GM13976 (cell line): Measurements from ENCODE around the gene PLK5.
A peak's percentile ranks its signal among the peaks of the same experiment; 100 is the strongest.
"Not testable (repeated sequence)": the region's sequence is repeated elsewhere in the genome, so short reads cannot be mapped to it uniquely, and the experiment has no call there.

Experiments
- DNase-seq: peaks from one replicate; pipeline ENCODE4 v3.0.0; 2012; ENCODE audit warnings: low spot score
- CTCF ChIP-seq: IDR thresholded peaks from 2 replicates; pipeline ENCODE4 v1.5.1; 2012; ENCODE audit warnings: borderline replicate concordance, mild to moderate bottlenecking; ENCODE audit not compliant: insufficient read depth; ENCODE audit errors: extremely low read depth, missing control alignments, control extremely low read depth
- in situ Hi-C: fragments of 300-500 bp; cut with MboI; formaldehyde crosslinking; loops from one replicate; pipeline ENCODE4 v1.12.0; 2022; ENCODE audit warnings: low sequenced_read_pairs, mixed read lengths, inconsistent platforms; ENCODE audit not compliant: unreplicated experiment

PLK5 gene

GRCh38 chr19:1497578-1498235, 26.2 kb upstream of the PLK5 start:
- DNase-seq = no peak
- no peak for TF ChIP-seq CTCF
- in situ Hi-C loops = no loop called here

GRCh38 chr19:1499231-1499630, 24.6 kb upstream of the PLK5 start:
- in situ Hi-C loops, DNase-seq: not testable (repeated sequence)

- no peak for DNase-seq
- no peak for TF ChIP-seq CTCF
- in situ Hi-C loops = no loop called here
Observed at GRCh38 chr19:1501200-1501595, 22.7 kb upstream of the PLK5 start.

GRCh38 chr19:1502433-1503088, 21.3 kb upstream of the PLK5 start:
- in situ Hi-C loops = no loop called here
- DNase-seq = no peak
- TF ChIP-seq CTCF = no peak

GRCh38 chr19:1503089-1503924, 20.6 kb upstream of the PLK5 start:
- DNase-seq = peak; percentile 84
- peak; percentile 83 for TF ChIP-seq CTCF
- in situ Hi-C loops = no loop called here

GRCh38 chr19:1503925-1504773, 19.7 kb upstream of the PLK5 start:
- in situ Hi-C loops = no loop called here
- TF ChIP-seq CTCF = no peak
- no peak for DNase-seq
